Right renal cortex interstitium (tissue), 3 donors: Measurements from ENCODE around the gene MBNL1. TPM values are rescaled to one million over a fixed set of nuclear protein-coding genes. Genes with fewer than 3 reads are reported as not detected.
"Not testable (repeated sequence)": the region's sequence is repeated elsewhere in the genome, so short reads cannot be mapped to it uniquely, and the experiment has no call there.

Source experiments
- DNase-seq, 3 donors: peaks; one replicate each; pipeline ENCODE4 v3.0.0-alpha.2; 2013; ENCODE audit warnings: low read depth in 3 of 3, low spot score in 2 of 3
- polyA plus RNA-seq, 3 donors: library from polyadenylated mRNA; unstranded; fragments of 120-200 nt; gene quantifications; one replicate each; pipeline ENCODE4 v1.2.1, GENCODE V29; 2013; ENCODE audit not compliant: insufficient read length in 3 of 3

The MBNL1 gene
- polyA plus RNA-seq, 3 donors, result 50.4 to 54.4 (median 50.8) TPM

DNA sequence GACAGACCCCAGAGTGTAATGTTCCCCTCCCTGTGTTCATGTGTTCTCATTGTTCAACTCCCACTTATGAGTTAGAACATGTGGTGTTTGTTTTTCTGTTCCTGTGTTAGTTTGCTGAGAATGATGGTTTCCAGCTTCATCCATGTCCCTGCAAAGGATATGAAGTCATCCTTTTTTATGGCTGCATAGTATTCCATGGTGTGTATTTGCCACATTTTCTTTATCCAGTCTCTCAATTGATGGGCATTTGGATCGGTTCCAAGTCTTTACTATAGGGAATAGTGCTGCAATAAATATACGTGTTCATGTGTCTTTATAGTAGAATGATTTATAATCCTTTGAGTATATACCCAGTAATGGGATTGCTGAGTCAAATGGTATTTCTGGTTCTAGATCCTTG, 98.5 kb downstream of the MBNL1 start:
- not testable (repeated sequence) for DNase-seq

DNA sequence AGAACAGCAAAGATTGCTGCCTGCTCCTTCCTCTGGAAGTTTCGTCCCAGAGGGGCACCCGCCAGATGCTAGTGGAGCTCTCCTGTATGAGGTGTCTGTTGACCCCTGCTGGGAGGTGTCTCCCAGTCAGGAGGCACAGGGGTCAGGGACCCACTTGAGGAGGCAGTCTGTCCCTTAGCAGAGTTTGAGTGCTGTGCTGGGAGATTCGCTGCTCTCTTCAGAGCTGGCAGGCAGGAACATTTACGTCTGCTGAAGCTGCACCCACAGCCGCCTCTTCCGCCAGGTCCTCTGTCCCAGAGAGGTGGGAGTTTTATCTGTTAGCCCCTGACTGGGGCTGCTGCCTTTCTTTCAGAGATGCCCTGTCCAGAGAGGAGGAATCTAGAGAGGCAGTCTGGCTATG, 103.9 kb downstream of the MBNL1 start:
- DNase-seq, result not testable (repeated sequence)

DNA sequence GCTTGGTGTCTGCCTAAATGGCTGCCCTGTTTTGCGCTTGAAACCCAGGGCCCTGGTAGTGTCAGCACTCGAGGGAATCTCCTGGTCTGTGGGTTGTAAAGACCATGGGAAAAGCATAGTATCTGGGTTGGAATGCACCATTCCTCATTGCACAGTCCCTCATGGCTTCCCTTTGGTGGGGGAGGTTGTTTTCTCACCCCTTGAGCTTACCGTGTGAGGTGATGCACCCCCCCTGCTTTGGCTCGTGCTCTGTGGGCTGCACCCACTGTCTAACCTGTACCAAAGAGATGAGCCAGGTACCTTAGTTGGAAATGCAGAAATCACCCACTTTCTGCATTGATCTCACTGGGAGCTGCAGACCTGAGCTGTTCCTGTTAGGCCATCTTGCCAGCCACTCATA, 104.7 kb downstream of the MBNL1 start:
- DNase-seq, result no peak

DNA sequence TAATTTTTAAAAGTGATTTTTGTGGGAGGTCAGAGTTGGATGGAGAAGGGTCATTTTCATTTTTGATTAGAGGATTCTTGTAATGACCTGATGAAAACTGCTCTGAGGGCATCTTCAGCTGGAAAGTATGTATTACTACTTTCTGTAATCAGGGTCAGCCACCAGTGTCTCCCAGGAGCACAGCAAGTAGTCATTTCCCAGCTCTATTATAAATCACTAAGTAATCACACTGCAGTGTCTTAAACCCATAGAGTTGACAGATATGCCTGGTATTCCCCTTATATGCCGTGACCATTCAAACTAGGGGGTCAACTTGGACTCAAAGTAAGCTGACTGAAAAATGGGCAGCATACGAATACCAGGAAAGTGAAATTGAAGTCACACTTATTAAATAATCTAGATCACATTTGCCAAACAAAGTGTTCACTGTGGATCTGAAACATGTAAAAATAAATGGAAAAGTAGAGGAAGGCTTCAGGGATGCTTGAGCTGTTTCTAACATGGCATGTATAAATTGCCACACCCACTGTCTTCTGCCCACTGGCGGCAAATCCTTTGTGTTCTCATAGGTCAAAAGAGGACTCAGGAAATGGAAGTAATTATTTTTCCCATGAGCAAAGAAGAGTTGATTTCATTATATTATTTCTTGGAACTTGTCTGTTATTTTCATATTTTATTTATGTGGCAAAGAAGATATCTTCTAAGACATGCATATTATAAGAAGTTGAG, 105.7 kb downstream of the MBNL1 start:
- no peak for DNase-seq

DNA sequence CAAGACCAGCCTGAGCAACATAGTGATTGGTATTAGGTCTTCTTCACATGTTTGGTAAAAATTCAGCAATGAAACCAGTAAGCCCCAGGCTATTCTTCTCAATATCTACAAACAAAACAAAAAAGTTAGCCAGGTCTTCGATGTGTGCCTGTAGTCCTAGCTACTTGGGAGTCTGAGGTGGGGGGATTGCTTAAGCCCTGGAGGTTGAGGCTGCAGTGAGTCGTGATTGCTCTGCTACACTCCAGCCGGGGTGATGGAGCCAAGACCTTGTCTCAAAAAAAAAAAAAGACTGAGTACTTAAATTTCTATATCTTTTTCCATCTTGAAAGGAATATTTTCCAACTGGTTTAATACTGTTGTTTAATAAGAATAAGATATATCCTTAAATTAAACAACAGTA, 106.8 kb downstream of the MBNL1 start:
- no peak for DNase-seq

DNA sequence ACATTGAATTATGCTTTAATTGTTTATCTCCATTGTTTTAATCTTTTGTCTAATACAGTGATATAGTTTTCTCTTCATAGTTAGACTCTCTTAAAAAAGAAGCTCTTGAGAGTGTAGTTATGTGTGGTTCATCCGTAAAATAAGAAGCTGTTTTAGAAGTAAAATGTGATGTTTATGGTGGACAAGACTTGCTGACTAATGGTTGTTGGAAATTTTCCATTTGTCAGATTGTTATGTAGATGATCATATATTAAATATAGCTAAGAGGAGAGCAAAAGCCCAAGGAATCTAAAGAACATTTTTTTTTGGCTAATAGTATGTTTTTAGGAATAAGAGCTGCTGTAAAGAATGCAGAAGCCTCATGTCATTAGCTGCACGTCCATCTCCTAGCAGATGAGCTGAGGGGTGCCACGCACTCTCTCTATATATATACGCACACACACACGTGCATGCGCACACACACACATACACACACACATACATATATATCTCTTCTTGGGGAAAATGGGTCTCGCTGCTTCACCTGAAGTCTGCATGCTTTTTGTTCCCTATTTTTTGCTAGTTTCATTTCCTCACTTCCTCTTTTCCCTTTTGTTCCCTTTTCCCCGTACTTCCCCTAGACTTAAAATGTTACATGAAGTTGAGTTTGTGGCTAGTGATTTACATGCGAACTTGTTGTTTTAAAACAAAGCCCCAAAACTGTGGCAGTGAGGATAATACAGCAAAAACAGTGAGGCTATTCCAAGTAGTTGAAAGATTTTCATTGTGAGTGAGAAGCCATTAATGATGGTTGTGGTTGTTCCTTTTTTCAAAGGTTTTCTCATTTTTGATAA, 107.8 kb downstream of the MBNL1 start:
- no peak for DNase-seq

DNA sequence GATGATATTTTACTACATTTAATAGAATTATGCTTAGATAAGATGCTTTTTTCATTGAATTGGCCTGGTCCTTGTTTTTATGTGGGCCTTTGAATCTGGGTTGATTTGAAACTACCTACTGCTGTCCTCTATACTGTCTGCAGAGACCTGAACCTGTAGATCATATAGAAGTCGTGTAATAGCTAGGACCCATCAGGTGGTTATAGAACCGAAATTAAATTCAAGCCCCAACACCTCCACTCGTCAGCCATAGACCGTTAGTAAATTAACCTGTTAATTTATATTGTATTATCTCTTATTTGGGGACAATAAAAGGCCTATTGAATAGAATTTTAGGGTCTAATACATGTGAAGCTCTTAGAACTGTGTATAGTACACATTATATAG, 108.4 kb downstream of the MBNL1 start:
- DNase-seq, result no peak

DNA sequence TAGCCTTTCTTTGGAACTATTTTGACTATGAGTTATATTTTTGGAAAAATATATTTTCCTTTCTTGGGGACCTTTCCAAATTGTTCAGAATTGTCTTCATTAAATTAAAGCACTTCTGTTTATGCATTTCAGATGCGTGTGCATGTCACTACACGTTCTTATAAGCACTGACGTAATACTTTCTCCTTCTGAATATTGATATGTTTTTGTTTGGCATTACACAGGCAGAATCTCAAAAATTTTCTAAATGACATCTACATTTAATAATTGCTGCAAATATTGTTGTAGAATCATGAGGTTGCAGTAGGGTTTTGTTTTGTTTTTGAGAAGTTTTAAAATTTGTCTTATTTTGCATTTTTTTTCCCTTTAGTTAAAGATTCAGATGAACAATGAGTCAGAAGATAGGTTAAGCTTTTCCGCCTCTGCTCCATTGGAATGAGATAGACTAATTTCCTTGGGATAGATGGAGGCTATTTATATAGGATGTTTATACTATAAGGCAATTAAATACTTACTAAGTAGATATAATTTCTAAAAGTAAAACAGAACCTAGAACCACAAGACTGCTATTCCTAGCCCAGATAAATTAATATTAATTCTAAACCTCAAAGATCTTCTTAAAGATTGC, 110.8 kb downstream of the MBNL1 start:
- no peak for DNase-seq

DNA sequence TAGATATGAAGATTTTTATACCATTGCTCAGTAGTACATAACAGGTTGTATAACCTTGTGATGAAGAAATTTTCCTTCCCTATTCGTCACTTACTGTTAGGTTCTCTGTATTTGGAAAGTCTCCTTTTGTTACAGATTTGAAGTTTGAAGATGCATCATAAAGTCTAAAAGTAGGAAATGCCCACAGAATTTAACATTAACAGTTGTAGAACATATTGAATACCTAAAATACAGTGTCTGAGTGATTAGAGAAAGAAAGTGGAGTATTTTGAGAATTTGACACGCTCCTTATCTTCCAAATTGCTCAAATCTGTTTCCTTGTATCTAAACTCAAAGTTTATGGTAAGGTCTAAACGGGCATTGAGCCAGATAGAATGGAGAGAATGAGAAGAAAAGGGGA, 111.3 kb downstream of the MBNL1 start:
- DNase-seq, result no peak

DNA sequence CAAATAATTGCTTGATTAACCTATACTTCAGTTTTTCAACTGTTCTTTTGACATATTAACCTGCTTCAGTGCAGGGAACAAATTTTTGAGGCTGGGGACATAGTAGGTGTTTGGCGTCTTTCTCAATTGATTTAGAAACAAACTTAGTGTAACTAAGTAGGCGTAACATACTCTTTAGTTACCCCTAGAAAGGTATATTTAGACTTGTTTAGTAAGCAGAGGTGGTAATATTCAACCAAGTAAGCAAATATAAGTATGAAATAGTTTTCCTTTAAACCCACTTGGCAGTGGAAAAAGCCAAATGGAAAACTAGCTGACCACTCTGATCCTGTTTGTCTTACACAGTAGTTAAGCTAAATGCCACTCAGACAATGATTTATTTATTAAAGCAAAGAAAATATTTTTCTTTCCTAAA, 113.2 kb downstream of the MBNL1 start:
- DNase-seq, result no peak

DNA sequence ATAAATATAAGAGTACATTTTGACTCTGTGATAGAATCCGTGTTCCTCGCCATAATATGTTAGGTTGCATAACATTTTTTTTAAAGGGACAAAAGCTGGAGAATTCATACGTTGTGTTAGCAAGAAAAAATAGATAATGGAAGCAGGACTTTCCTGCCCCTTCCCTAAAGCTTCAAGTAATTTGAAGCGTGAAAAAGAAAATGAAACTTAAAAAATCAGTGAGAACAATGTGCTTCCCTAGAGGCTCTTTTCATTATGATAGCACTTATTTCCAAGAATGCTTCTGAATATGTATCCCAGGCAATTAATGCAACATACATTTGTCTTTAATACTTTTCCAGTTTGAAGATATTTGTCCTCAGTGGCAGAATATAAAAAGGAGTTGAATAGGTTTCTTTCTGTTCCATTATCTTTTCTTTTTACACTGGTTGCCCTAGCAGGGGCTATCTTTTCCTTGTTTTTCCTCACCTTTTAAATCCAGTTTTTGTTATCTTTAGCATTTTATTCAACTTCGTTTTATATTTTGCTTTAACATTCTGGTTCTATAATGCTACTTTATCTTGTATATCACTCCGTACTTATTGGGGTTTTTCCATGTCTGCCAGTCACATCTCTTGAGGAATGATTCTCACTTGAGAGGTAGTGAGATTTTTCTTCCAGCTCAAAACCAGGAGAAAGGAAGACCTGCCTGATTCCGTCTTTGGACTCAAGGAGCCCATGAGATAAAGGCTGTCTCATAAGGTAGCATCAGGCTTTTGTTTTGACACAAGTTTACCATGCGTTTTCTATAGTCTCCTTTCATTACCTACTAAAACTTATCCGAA, 113.8 kb downstream of the MBNL1 start:
- DNase-seq, result no peak

DNA sequence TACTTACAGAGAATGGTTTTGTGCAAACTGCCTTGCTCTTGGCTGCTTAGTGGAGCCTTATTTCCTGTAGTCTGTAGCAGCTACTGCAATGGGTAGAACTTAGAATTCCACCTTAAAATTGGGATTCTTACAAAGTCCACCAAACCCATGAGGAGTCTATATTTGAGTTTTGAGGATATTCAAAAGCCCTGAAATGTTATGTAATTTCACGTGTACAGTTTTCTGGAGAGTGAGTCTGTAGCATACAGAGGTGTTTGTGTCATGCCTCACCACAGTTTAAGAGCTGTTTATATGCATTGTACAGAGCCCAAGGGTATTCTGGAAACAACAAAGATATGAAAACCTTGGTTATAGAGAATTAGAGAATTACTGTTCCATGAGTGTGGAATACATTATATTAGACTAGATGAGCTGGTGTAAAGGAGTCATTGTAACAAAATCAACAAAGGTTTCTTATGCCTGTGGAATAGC, 114.4 kb downstream of the MBNL1 start:
- DNase-seq, result no peak

DNA sequence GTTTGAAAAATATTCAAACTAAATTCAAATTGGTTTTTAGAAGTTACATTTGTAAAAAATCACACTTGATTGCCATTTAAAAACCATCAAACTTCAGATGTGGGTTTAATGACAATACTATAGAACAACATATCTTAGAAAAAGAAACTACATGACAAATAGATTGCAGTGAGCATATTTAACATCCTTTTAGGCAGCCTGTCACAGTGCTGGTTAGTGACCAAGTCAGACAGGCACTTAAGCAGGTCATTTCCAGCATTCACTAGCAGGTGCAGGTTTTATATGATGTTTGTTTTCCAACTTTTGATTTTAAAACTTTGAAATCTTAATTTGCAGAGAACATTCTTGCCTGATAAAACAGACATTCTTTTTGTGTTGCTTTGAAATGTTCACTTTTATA, 115.7 kb downstream of the MBNL1 start:
- DNase-seq, result no peak

DNA sequence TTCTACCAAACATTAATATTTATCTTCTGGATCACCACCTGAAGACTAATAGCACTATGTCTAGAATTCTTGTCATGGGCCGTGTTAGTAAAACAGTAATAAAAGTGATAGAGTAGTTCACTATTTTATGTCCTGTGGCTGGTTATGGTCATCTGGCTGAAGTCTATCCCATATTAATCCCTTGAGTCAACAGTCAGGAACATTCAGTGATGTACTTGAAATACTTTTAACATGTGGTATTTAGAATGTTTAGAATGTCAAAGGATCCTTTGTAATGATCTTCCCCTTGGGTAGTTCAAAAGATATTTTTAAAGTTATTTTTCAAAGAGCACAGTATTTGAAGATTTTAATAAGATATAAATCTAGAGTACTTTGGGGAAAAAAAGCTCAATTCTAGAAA, 117.0 kb downstream of the MBNL1 start:
- no peak for DNase-seq

DNA sequence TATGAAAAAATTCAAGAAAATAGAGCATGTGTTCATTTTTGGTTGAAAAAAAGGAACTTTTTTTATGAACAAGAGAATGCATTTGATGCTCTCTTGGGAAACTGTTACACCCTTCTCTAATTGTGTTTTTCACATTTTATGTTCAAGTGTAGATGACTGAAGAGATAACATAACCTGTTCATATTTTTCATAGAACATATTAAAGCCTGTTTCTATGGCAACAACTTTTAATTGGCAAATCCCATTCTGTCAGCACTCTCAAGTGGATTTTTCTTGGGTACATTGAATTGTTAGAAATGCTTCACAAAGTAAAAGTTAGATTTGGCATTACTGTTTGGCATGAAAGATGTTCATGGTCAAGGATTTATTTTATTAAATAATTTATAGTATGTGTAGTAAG, 117.5 kb downstream of the MBNL1 start:
- no peak for DNase-seq

DNA sequence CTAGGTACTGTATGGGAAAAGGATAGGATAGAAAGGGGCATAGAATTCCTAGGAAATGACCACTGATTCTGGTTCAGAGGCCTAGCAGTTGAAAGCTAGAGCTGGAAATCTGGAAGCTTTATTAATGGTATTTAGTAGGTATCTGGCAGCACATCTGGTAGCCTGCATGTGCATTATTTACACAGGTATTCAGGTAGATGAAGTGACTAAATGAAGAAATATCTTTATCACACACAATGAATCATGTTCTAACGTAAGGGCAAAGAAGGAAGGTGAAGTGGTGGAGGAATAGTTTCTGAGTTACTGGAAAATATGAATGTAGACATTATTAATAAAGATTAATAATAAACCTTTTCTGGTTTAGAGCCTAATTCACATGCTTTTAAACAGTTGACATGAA, 119.9 kb downstream of the MBNL1 start:
- no peak for DNase-seq

DNA sequence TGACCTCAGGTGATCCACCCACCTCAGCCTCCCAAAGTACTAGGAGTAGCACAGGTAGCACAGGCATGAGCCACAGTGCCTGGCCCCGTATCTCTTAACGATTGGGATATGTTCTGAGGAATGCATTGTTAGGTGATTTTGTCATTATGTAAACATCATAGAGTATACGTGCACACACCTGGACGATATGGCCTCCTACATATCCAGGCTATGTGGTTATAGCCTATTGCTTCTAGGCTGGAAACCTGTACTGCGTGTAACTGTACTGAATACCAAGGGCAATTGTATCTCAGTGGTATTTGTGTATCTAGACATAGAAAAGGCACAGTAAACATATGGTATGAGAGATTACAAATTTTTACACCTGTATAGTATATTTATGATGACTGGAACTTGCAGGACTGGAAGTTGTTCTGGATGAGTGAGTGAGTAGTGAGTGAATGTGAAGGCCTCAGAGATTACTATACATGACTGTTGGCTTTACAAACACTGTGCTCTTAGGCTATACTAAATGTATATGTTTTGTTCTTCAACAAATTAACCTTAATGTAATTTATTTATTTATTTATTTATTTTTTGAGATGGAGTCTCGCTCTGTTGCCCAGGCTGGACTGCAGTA, 120.7 kb downstream of the MBNL1 start:
- DNase-seq, result no peak

DNA sequence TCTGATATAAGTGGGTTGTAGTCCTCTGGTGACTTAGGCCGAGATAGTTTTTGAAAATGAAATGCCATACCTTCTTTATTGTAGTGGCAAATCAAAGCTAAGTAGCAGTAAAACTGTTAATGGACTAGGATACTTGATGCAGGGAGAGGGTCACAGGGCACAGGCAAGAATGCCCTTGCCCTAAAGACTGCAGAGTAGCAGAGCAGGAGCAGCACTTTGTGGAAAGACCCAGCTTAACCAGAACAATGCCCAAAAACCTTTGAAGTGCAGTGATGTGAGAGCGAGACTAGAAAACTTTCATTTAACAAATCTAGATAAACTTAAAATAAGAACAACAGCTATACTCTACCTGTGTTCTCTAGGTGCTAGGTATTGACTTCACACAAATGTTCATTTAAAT, 121.9 kb downstream of the MBNL1 start:
- no peak for DNase-seq

DNA sequence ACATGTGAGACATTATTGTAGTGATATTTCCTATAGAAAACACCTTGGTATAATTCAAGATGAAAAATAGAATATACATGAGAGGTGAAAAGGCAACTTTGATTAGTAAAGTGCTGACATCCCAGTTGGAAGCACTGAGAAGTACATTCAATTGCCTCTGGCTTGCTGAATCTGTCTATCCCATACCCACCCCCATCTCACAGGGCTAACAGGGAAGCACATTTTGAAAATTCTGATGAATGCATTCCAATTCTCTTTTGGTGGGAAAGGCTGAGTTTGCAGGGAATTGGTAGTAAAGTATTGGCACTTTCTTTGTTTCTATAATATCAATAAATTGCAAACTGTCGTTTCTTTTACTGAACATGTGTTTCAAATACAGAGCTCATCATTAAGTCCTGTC, 122.9 kb downstream of the MBNL1 start:
- DNase-seq, result no peak

DNA sequence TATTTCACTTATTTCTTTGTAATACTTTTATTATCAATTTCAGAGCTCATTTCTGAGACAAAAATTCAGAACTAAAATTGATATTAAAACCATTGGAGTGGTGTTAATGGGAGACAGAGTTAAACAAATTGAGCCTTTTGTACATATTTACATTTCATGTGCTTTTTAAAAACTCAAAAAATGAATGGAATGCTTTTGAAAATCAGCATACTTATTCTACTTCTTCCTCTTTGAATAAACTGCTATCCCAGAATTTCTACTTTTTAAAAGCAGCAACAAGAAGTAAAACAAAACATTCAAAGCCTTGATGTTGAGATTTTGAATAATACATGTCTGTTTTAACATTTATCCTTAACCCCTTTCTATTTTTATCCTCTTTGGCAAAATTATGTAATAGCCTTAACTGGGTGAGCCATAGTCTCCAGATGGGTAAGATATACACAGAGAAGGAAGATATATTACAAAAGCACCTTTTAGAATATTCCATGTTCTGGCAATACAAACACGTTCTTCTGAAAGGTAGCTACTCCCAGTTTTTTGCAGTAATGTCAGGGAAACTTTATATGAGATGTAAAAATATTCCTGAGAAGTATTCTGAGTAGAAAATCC, 123.6 kb downstream of the MBNL1 start:
- DNase-seq, result no peak
